A549 (cell line): ENCODE data around the gene CNNM3. TPM values are rescaled to one million over a fixed set of nuclear protein-coding genes. Genes with fewer than 3 reads are reported as not detected.

ENCODE experiments used
- ATAC-seq, 2 experiments: fragments of 200-7000 bp in 1 of 2; fragments of >200 bp in 1 of 2; cut with Nextera tagmentation in 1 of 2; cut with Tn5 transposase in 1 of 2; 3 replicates each; pipeline versions ENCODE4 v1.8.0 to v1.9.1; 2018 to 2020; ENCODE audit warnings: mild to moderate bottlenecking in 1 of 2, moderate library complexity in 1 of 2
- CTCF ChIA-PET: fragments of 300-600 bp; sonication (Branson Sonifier 250); formaldehyde crosslinking; extraction: SDS; loops from one replicate; lab custom pipeline; 2021; ENCODE audit warnings: antibody characterized with exemption, inconsistent platforms; lab: Yijun Ruan, JAX
- POLR2A ChIA-PET: fragments of 350-600 bp; formaldehyde crosslinking; extraction: SDS; loops from one replicate; lab custom pipeline; 2021; ENCODE audit warnings: antibody characterized with exemption, inconsistent platforms; lab: Yijun Ruan, JAX
- DNase-seq, 2 experiments: peaks; one replicate each; pipeline versions ENCODE4 v3.0.0 to v3.0.0-alpha.2; 2011 to 2016; ENCODE audit warnings: low read depth in 1 of 2, low spot score in 1 of 2
- FAIRE-seq: peaks from 2 replicates; lab custom pipeline; 2011; peaks lifted over from hg19 to GRCh38; lab: Jason Lieb, UNC
- H3K27ac ChIP-seq, 2 experiments: fragments of >200 bp; sonication (Bioruptor Twin); formaldehyde crosslinking; 3 replicates each; pipeline ENCODE4 v1.5.1; 2016 to 2017
- H3K4me1 ChIP-seq: fragments of >200 bp; sonication (Bioruptor Twin); formaldehyde crosslinking; 3 replicates; pipeline ENCODE4 v1.6.1; 2016
- H3K4me2 ChIP-seq: fragments of >200 bp; sonication (Bioruptor Twin); formaldehyde crosslinking; 3 replicates; pipeline ENCODE4 v1.6.1; 2016
- H3K4me3 ChIP-seq: fragments of >200 bp; sonication (Bioruptor Twin); formaldehyde crosslinking; 3 replicates; pipeline ENCODE4 v1.5.1; 2016
- H3K9me3 ChIP-seq: fragments of >200 bp; sonication (Bioruptor Twin); formaldehyde crosslinking; 3 replicates; pipeline ENCODE4 v1.6.1; 2016
- ATOH8 ChIP-seq: fragments of 250-450 bp; sonication (Bioruptor Pico); IDR thresholded peaks from 2 replicates; pipeline ENCODE4 v1.5.0; 2020; ENCODE audit warnings: low read depth, mild to moderate bottlenecking, moderate library complexity
- CBX2 ChIP-seq: fragments of 200-600 bp; sonication (generic); IDR thresholded peaks from 2 replicates; pipeline ENCODE4 v1.6.1; 2016; ENCODE audit warnings: low read depth, mild to moderate bottlenecking, borderline replicate concordance
- CBX8 ChIP-seq: fragments of 200-600 bp; sonication (generic); IDR thresholded peaks from 2 replicates; pipeline ENCODE4 v1.6.1; 2016
- CEBPB ChIP-seq, 2 experiments: fragments of >200 bp in 1 of 2; sonication (Bioruptor Twin) in 1 of 2; formaldehyde crosslinking in 1 of 2; IDR thresholded peaks; 2 replicates each; pipeline ENCODE4 v1.6.1; 2012 to 2016
- CHD4 ChIP-seq: fragments of 200-600 bp; sonication (generic); IDR thresholded peaks from 2 replicates; pipeline ENCODE4 v1.6.1; 2016; ENCODE audit warnings: antibody characterized with exemption, mild to moderate bottlenecking, borderline replicate concordance
- CTCF ChIP-seq: fragments of >200 bp; sonication (Bioruptor Twin); formaldehyde crosslinking; IDR thresholded peaks from 3 replicates; pipeline ENCODE4 v1.5.1; 2016
- EHF ChIP-seq: fragments of 250-450 bp; sonication (Bioruptor Pico); IDR thresholded peaks from 2 replicates; pipeline ENCODE4 v1.5.0; 2020; ENCODE audit warnings: mild to moderate bottlenecking
- ESRRA ChIP-seq: fragments of 150-350 bp; IDR thresholded peaks from 2 replicates; pipeline ENCODE4 v1.6.1; 2014; ENCODE audit warnings: mild to moderate bottlenecking, low read length, borderline replicate concordance
- FOSB ChIP-seq: fragments of 250-450 bp; sonication (Bioruptor Pico); IDR thresholded peaks from 2 replicates; pipeline ENCODE4 v1.5.0; 2020; ENCODE audit warnings: mild to moderate bottlenecking, moderate library complexity
- FOXS1 ChIP-seq: fragments of 250-450 bp; sonication (Bioruptor Pico); IDR thresholded peaks from 2 replicates; pipeline ENCODE4 v1.5.0; 2020; ENCODE audit warnings: mild to moderate bottlenecking, moderate library complexity
- GATA3 ChIP-seq: IDR thresholded peaks from 2 replicates; pipeline ENCODE4 v1.6.1; 2012; ENCODE audit warnings: borderline replicate concordance
- HDAC2 ChIP-seq: fragments of 200-600 bp; sonication (generic); IDR thresholded peaks from 2 replicates; pipeline ENCODE4 v1.6.1; 2016
- HES2 ChIP-seq: fragments of >200 bp; sonication (Bioruptor Twin); formaldehyde crosslinking; IDR thresholded peaks from 2 replicates; pipeline ENCODE4 v1.6.1; 2016
- HEYL ChIP-seq: fragments of 250-450 bp; sonication (Bioruptor Pico); IDR thresholded peaks from 2 replicates; pipeline ENCODE4 v1.8.0; 2021; ENCODE audit warnings: mild to moderate bottlenecking, moderate library complexity
- HOXA7 ChIP-seq: fragments of 250-450 bp; sonication (Bioruptor Pico); IDR thresholded peaks from 2 replicates; pipeline ENCODE4 v1.5.0; 2020; ENCODE audit warnings: mild to moderate bottlenecking, moderate library complexity
- HOXB13 ChIP-seq: fragments of 250-450 bp; sonication (Bioruptor Pico); IDR thresholded peaks from 2 replicates; pipeline ENCODE4 v1.5.0; 2020; ENCODE audit warnings: low read depth, mild to moderate bottlenecking, moderate library complexity
- JUN ChIP-seq, 2 experiments: fragments of >200 bp; sonication (Bioruptor Twin); formaldehyde crosslinking; IDR thresholded peaks; 2 replicates in 1 of 2; 3 replicates in 1 of 2; pipeline ENCODE4 v1.6.1; 2016 to 2017
- JUNB ChIP-seq: fragments of >200 bp; sonication (Bioruptor Twin); formaldehyde crosslinking; IDR thresholded peaks from 2 replicates; pipeline ENCODE4 v1.6.1; 2016
- KDM5A ChIP-seq: fragments of 200-600 bp; sonication (generic); IDR thresholded peaks from 2 replicates; pipeline ENCODE4 v1.6.1; 2016; ENCODE audit warnings: antibody characterized with exemption, mild to moderate bottlenecking
- MAFK ChIP-seq: fragments of 450-650 bp; IDR thresholded peaks from 2 replicates; pipeline ENCODE4 v1.6.1; 2014; ENCODE audit not compliant: partially characterized antibody
- MAX ChIP-seq: IDR thresholded peaks from 2 replicates; pipeline ENCODE4 v1.6.1; 2012
- NPAS2 ChIP-seq: fragments of 250-450 bp; sonication (Bioruptor Pico); IDR thresholded peaks from 2 replicates; pipeline ENCODE4 v1.8.0; 2022; ENCODE audit warnings: mild to moderate bottlenecking, moderate library complexity, borderline replicate concordance
- PHF8 ChIP-seq: fragments of 200-600 bp; sonication (generic); IDR thresholded peaks from 2 replicates; pipeline ENCODE4 v1.6.1; 2016; ENCODE audit warnings: low read depth, mild to moderate bottlenecking, antibody characterized with exemption, moderate library complexity, borderline replicate concordance
- POLR2A ChIP-seq: IDR thresholded peaks from 2 replicates; pipeline ENCODE4 v1.6.1; 2012; ENCODE audit warnings: mild to moderate bottlenecking, low read length
- RARB ChIP-seq: fragments of 250-450 bp; sonication (Bioruptor Pico); IDR thresholded peaks from 2 replicates; pipeline ENCODE4 v1.8.0; 2021; ENCODE audit warnings: mild to moderate bottlenecking, moderate library complexity
- REST ChIP-seq: fragments of 200-600 bp; sonication (generic); IDR thresholded peaks from 2 replicates; pipeline ENCODE4 v1.6.1; 2016; ENCODE audit warnings: antibody characterized with exemption, mild to moderate bottlenecking, moderate library complexity
- RNF2 ChIP-seq: fragments of 200-600 bp; sonication (generic); IDR thresholded peaks from 2 replicates; pipeline ENCODE4 v1.6.1; 2016; ENCODE audit warnings: low read depth, mild to moderate bottlenecking, antibody characterized with exemption, moderate library complexity, borderline replicate concordance
- SREBF2 ChIP-seq: fragments of 450-650 bp; IDR thresholded peaks from 2 replicates; pipeline ENCODE4 v1.6.1; 2014; ENCODE audit warnings: mild to moderate bottlenecking, moderate library complexity
- TFCP2L1 ChIP-seq: fragments of 250-450 bp; sonication (Bioruptor Pico); IDR thresholded peaks from 2 replicates; pipeline ENCODE4 v1.5.0; 2021; ENCODE audit warnings: mild to moderate bottlenecking
- ZC3H11A ChIP-seq: fragments of 450-650 bp; IDR thresholded peaks from 2 replicates; pipeline ENCODE4 v1.6.1; 2014; ENCODE audit warnings: antibody characterized with exemption, mild to moderate bottlenecking
- whole genome bisulfite sequencing: methylation state at CpG from one replicate; pipeline ENCODE4 v1.1.6; 2017; ENCODE audit errors: missing lambda C conversion rate; 5-methylcytosine and 5-hydroxymethylcytosine counted together
- polyA plus RNA-seq, 4 experiments: library from polyadenylated mRNA; depleted of rRNA in 3 of 4; stranded (reverse); fragments of >200 nt; fragmentation: RNase III in 1 of 4; extraction: RNeasy Plus Mini Kit Qiagen cat#74134 plus additional on column Dnase treatment in 1 of 4; gene quantifications; 2 replicates in 3 of 4; 3 replicates in 1 of 4; pipeline ENCODE4 v1.2.3, GENCODE V29; 2011 to 2017

The CNNM3 gene
- polyA plus RNA-seq, 2 of the 4 experiments (the other 2 are of a cell fraction): 11.8 to 14.1 TPM

- H3K4me3 ChIP-seq: no peak overlapping the region
- H3K4me1 ChIP-seq: peaks cover 16% of the 10 kb centered on the region
- H3K4me2 ChIP-seq: no peak overlapping the region
- ATAC-seq (no peak), DNase-seq (no peak), FAIRE-seq (no peak)
- no peaks in the 10 kb centered on the region for H3K9me3 ChIP-seq
- ChIA-PET POLR2A (no interaction called here), CTCF (interaction anchor here (1.3 to 6.2 kb wide), 3 partner anchors 10 to 42 kb away, joined by 4 to 24 read pairs (median 4); partner anchors contain the start of genes ANKRD39 and CNNM3)
- no peak overlapping the region for H3K27ac ChIP-seq
- WGBS: 97% methylated on average over 20 of the region's 22 CpGs
- TF ChIP-seq GATA3 (no peak), NPAS2 (no peak), CEBPB (IDR thresholded peaks at IDR 0.05) (no peak), POLR2A (no peak), JUNB (no peak), TFCP2L1 (CRISPR knock-in tag) (no peak), FOXS1 (CRISPR knock-in tag) (no peak), KDM5A (no peak), ESRRA (no peak), CBX8 (no peak), HDAC2 (no peak), HOXB13 (CRISPR knock-in tag) (no peak), HEYL (CRISPR knock-in tag) (no peak), HOXA7 (CRISPR knock-in tag) (no peak), ATOH8 (CRISPR knock-in tag) (no peak), CTCF (no peak), REST (no peak), MAX (no peak), RNF2 (no peak), FOSB (no peak)
Measured at GRCh38 chr2:96826546-96827278, 10.6 kb downstream of the CNNM3 start.

GRCh38 chr2:96828436-96828835, 12.4 kb downstream of the CNNM3 start:
- 95% methylated on average over 14 of the region's 14 CpGs for WGBS
- Histone ChIP-seq H3K4me2 (no peak overlapping the region), H3K27ac (no peak overlapping the region), H3K4me1 (peaks cover 33% of the 10 kb centered on the region), H3K9me3 (no peaks in the 10 kb centered on the region), H3K4me3 (no peak overlapping the region)
- DNase-seq: no peak
- no peak for ATAC-seq
- FAIRE-seq: no peak
- ChIA-PET CTCF (interaction anchor here (0.8 to 6.2 kb wide), 2 partner anchors 9 to 12 kb away, joined by 3 to 24 read pairs; partner anchors contain the start of gene CNNM3), POLR2A (no interaction called here)
- TF ChIP-seq MAFK (no peak), SREBF2 (no peak), HDAC2 (no peak), NPAS2 (no peak), CBX2 (no peak), PHF8 (no peak), ZC3H11A (no peak), RNF2 (no peak), CHD4 (no peak), CBX8 (no peak), HOXA7 (CRISPR knock-in tag) (no peak), EHF (CRISPR knock-in tag) (no peak), JUN (IDR thresholded peaks at IDR 0.05) (no peak), HES2 (no peak), HEYL (CRISPR knock-in tag) (no peak), RARB (CRISPR knock-in tag) (no peak), CTCF (no peak)
